Progenitor cell of endocrine pancreas (in vitro differentiated cells): Measurements from ENCODE around the gene ITGAX. TPM values are rescaled to one million over a fixed set of nuclear protein-coding genes. Genes with fewer than 3 reads are reported as not detected.

Experiments
- DNase-seq: peaks from one replicate; pipeline ENCODE4 v3.0.0; 2021; ENCODE audit warnings: low spot score; ENCODE audit not compliant: unreplicated experiment
- H3K27ac Mint-ChIP-seq: 2 replicates; pipeline ENCODE4 v1.8.0; 2021; ENCODE audit warnings: mild to moderate bottlenecking, moderate library complexity, mixed read lengths
- H3K27me3 Mint-ChIP-seq: 2 replicates; pipeline ENCODE4 v1.8.0; 2021; ENCODE audit warnings: mixed read lengths
- H3K36me3 Mint-ChIP-seq: 2 replicates; pipeline ENCODE4 v1.8.0; 2022; ENCODE audit warnings: mixed read lengths; ENCODE audit not compliant: insufficient read depth
- H3K4me1 Mint-ChIP-seq: 2 replicates; pipeline ENCODE4 v1.8.0; 2021; ENCODE audit warnings: low read depth, mixed read lengths
- H3K4me3 Mint-ChIP-seq: 2 replicates; pipeline ENCODE4 v1.8.0; 2021; ENCODE audit warnings: low read depth, mild to moderate bottlenecking, moderate library complexity, mixed read lengths
- H3K9me3 Mint-ChIP-seq: 2 replicates; pipeline ENCODE4 v1.8.0; 2021; ENCODE audit warnings: low read depth, mixed read lengths
- total RNA-seq: library from RNA; stranded (reverse); gene quantifications from 2 replicates; pipeline ENCODE4 v1.2.1, GENCODE V29; 2021
- TF ChIP-seq, protein P1 (sequence below): fragments of 200-600 bp; sonication (generic); IDR thresholded peaks from one replicate; pipeline ENCODE4 v1.5.0; 2021; ENCODE audit warnings: antibody characterized with exemption, mild to moderate bottlenecking; ENCODE audit not compliant: unreplicated experiment

ITGAX gene
- total RNA-seq, 1 donor from 2014 or later, result not detected

- Mint-ChIP-seq H3K36me3 (no peaks in the 10 kb centered on the region), H3K4me1 (no peaks in the 10 kb centered on the region), H3K27me3 (peaks cover 14% of the 10 kb centered on the region), H3K27ac (peak overlapping the region; percentile 13), H3K4me3 (no peak overlapping the region), H3K9me3 (peaks cover 6% of the 10 kb centered on the region)
- DNase-seq, result no peak
- TF ChIP-seq, protein P1, sequence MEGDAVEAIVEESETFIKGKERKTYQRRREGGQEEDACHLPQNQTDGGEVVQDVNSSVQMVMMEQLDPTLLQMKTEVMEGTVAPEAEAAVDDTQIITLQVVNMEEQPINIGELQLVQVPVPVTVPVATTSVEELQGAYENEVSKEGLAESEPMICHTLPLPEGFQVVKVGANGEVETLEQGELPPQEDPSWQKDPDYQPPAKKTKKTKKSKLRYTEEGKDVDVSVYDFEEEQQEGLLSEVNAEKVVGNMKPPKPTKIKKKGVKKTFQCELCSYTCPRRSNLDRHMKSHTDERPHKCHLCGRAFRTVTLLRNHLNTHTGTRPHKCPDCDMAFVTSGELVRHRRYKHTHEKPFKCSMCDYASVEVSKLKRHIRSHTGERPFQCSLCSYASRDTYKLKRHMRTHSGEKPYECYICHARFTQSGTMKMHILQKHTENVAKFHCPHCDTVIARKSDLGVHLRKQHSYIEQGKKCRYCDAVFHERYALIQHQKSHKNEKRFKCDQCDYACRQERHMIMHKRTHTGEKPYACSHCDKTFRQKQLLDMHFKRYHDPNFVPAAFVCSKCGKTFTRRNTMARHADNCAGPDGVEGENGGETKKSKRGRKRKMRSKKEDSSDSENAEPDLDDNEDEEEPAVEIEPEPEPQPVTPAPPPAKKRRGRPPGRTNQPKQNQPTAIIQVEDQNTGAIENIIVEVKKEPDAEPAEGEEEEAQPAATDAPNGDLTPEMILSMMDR, result no peak
Measured at GRCh38 chr16:31371008-31371407, 16.0 kb downstream of the ITGAX start.

DNA sequence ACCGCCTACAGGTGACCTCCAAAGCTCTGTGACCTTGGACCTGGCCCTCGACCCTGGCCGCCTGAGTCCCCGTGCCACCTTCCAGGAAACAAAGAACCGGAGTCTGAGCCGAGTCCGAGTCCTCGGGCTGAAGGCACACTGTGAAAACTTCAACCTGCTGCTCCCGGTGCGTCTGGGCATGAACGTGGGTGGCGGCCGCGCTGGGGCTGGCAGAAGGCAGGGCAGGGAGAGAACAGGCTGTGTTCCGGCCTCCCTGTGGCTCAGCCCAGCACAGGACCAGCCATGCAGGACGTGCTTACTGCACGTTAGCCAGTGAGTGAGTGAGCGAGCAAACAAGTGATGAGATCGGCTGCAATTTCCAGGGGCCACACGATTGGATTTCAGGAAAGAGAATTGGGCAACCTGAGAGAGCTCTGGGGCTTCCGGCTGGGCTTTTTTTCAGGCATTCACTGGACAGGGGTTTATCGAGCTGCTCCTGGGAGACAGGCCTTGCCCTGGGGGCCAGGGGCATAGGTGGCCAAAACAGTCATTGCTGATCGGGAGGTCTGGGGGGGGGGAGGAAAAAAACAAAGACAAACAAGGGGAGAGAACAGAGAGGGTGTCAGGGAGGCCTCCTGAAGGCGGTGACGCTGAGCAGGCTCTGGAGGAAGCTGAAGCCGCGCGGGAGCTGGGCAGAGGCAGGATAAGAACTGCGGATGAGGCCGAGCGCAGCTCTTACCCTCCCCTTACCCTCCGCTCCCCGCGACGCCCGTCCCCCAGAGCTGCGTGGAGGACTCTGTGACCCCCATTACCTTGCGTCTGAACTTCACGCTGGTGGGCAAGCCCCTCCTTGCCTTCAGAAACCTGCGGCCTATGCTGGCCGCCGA lies 16.9 kb downstream of the ITGAX start:
- Mint-ChIP-seq H3K4me1 (no peaks in the 10 kb centered on the region), H3K9me3 (peaks cover 6% of the 10 kb centered on the region), H3K36me3 (no peaks in the 10 kb centered on the region), H3K4me3 (no peak overlapping the region), H3K27me3 (peaks cover 13% of the 10 kb centered on the region), H3K27ac (no peak overlapping the region)
- no peak for DNase-seq
- TF ChIP-seq, protein P1, result no peak

- DNase-seq, result no peak
- TF ChIP-seq, protein P1, result no peak
- peaks cover 6% of the 10 kb centered on the region for H3K9me3 Mint-ChIP-seq
- no peaks in the 10 kb centered on the region for H3K36me3 Mint-ChIP-seq
- no peak overlapping the region for H3K27ac Mint-ChIP-seq
- no peak overlapping the region for H3K4me3 Mint-ChIP-seq
- H3K27me3 Mint-ChIP-seq, result peaks cover 13% of the 10 kb centered on the region
- no peaks in the 10 kb centered on the region for H3K4me1 Mint-ChIP-seq
Measured at GRCh38 chr16:31373235-31373634, 18.3 kb downstream of the ITGAX start.

DNA sequence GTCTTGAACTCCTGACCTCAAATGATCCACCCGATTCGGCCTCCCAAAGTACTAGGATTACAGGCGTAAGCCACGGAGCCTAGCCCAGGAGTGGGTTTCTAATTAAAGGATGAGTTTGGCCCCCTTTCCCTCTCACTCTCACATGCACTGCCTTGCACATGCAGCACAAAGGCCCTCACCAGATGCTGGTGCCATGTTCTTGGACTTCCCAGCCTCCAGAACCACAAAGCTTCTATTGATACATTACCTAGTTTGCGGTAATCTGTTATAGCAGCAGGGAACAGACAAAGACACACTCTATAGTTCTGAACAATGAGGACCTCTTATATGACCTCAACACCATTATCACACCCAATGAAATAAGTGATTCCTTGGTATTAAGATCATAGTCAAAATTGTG lies 20.3 kb downstream of the ITGAX start:
- Mint-ChIP-seq H3K27ac (no peak overlapping the region), H3K4me3 (no peak overlapping the region), H3K9me3 (peaks cover 6% of the 10 kb centered on the region), H3K4me1 (no peaks in the 10 kb centered on the region), H3K36me3 (no peaks in the 10 kb centered on the region), H3K27me3 (peaks cover 17% of the 10 kb centered on the region)
- TF ChIP-seq, protein P1, result no peak
- DNase-seq, result no peak

GRCh38 chr16:31376705-31377104 lies 21.7 kb downstream of the ITGAX start:
- Mint-ChIP-seq H3K9me3 (peaks cover 6% of the 10 kb centered on the region), H3K27ac (no peak overlapping the region), H3K36me3 (no peaks in the 10 kb centered on the region)

More at GRCh38 chr16:31376705-31377104, 21.7 kb downstream of the ITGAX start:
- Mint-ChIP-seq H3K4me3 (no peak overlapping the region), H3K4me1 (no peaks in the 10 kb centered on the region), H3K27me3 (peaks cover 20% of the 10 kb centered on the region)
- TF ChIP-seq, protein P1, result no peak
- DNase-seq, result no peak
